HG03521 (cell line): ENCODE results near the gene C4BPA.

Experiments used
- ATAC-seq: cut with Tn5 transposase; IDR thresholded peaks from one replicate; pipeline ENCODE4 v1.9.1; 2021; ENCODE audit warnings: mild to moderate bottlenecking, moderate library complexity; ENCODE audit not compliant: unreplicated experiment

C4BPA gene

GRCh38 chr1:207179036-207179435 lies 75.0 kb downstream of the C4BPA start:
- no peak for ATAC-seq

- ATAC-seq, result no peak
Observed at GRCh38 chr1:207181847-207182246, 77.8 kb downstream of the C4BPA start.

GRCh38 chr1:207186503-207186902 lies 82.5 kb downstream of the C4BPA start:
- no peak for ATAC-seq

GRCh38 chr1:207188901-207189300 lies 84.9 kb downstream of the C4BPA start:
- ATAC-seq, result no peak

GRCh38 chr1:207191061-207191460 lies 87.0 kb downstream of the C4BPA start:
- ATAC-seq, result no peak

- ATAC-seq, result no peak
Observed at GRCh38 chr1:207191776-207192175, 87.7 kb downstream of the C4BPA start.

- no peak for ATAC-seq
Observed at GRCh38 chr1:207194197-207194596, 90.2 kb downstream of the C4BPA start.
